ENCODE data around the gene CHRM2. TPM values are rescaled to one million over a fixed set of nuclear protein-coding genes. Genes with fewer than 3 reads are reported as not detected.

Gene CHRM2
- total RNA-seq, 1 experiment from 2014 or later = 0.17 TPM

GRCh38 chr7:136925044-136925443 lies 56.6 kb downstream of the CHRM2 start:
- POLR2A ChIA-PET (ENCODE audit: unreplicated experiment) = no interaction called here
- H3K79me2 ChIP-seq (ENCODE audit: low read depth) = no peaks in the 10 kb centered on the region
- H3K36me3 ChIP-seq (ENCODE audit: low read depth) = no peaks in the 10 kb centered on the region
- no peak overlapping the region for H3K27ac ChIP-seq
- no peak for TF ChIP-seq EZH2 (IDR thresholded peaks at IDR 0.05; ENCODE audit: low read depth)
- TF ChIP-seq, protein P1, sequence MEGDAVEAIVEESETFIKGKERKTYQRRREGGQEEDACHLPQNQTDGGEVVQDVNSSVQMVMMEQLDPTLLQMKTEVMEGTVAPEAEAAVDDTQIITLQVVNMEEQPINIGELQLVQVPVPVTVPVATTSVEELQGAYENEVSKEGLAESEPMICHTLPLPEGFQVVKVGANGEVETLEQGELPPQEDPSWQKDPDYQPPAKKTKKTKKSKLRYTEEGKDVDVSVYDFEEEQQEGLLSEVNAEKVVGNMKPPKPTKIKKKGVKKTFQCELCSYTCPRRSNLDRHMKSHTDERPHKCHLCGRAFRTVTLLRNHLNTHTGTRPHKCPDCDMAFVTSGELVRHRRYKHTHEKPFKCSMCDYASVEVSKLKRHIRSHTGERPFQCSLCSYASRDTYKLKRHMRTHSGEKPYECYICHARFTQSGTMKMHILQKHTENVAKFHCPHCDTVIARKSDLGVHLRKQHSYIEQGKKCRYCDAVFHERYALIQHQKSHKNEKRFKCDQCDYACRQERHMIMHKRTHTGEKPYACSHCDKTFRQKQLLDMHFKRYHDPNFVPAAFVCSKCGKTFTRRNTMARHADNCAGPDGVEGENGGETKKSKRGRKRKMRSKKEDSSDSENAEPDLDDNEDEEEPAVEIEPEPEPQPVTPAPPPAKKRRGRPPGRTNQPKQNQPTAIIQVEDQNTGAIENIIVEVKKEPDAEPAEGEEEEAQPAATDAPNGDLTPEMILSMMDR (conservative IDR thresholded peaks at IDR 0.05) = no peak
- no peaks in the 10 kb centered on the region for H3F3A ChIP-seq (ENCODE audit: insufficient read depth, low read depth)
- H3K4me3 ChIP-seq = no peak overlapping the region
- H3K9me2 ChIP-seq (ENCODE audit: insufficient read depth) = no peaks in the 10 kb centered on the region
- no peaks in the 10 kb centered on the region for H3K27me3 ChIP-seq (ENCODE audit: insufficient read depth, low read depth)
- CTCF ChIA-PET = no interaction called here
- BruUV-seq (replicated peaks) = no TSS peak
- no peak for DNase-seq
- no peaks in the 10 kb centered on the region for H3K9me3 ChIP-seq (ENCODE audit: insufficient read depth, low read depth)
- intact Hi-C loops (cut with micrococcal nuclease; ENCODE audit: unreplicated experiment) = no loop called here
- no peak overlapping the region for H3K4me2 ChIP-seq
- no peaks in the 10 kb centered on the region for H4K20me1 ChIP-seq (ENCODE audit: insufficient read depth)
- no peak overlapping the region for H2AFZ ChIP-seq
- no peaks in the 10 kb centered on the region for H3K4me1 ChIP-seq (replicated peaks; ENCODE audit: insufficient read depth)

DNA sequence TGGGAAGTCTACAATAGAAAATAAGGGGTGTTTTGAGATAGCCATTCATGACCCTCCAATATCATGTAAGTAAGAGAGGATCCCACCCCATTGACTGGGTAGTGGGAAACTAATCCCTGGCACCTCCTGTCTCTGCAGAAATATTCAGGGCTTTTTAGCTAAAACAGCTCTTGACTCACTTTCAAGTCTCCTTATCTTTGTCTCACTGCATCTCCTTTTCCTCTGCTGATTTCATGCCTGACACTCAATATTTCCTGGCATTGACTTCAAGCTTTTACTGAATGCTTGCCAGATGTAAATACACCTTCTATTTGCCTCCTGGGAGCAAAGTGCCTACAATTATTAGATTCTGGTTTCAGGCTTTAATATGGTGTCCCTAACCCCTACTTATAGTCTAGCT lies 57.1 kb downstream of the CHRM2 start:
- Histone ChIP-seq H3K27ac (no peak overlapping the region), H3K36me3 (ENCODE audit: low read depth) (no peaks in the 10 kb centered on the region), H3K27me3 (ENCODE audit: insufficient read depth, low read depth) (no peaks in the 10 kb centered on the region), H3K4me2 (no peak overlapping the region), H4K20me1 (ENCODE audit: insufficient read depth) (no peaks in the 10 kb centered on the region), H3K4me3 (no peak overlapping the region), H2AFZ (no peak overlapping the region), H3F3A (ENCODE audit: insufficient read depth, low read depth) (no peaks in the 10 kb centered on the region), H3K9me2 (ENCODE audit: insufficient read depth) (no peaks in the 10 kb centered on the region), H3K9me3 (ENCODE audit: insufficient read depth, low read depth) (no peaks in the 10 kb centered on the region), H3K79me2 (ENCODE audit: low read depth) (no peaks in the 10 kb centered on the region), H3K4me1 (replicated peaks; ENCODE audit: insufficient read depth) (no peaks in the 10 kb centered on the region)
- TF ChIP-seq EZH2 (IDR thresholded peaks at IDR 0.05; ENCODE audit: low read depth) = no peak
- TF ChIP-seq, protein P1 (conservative IDR thresholded peaks at IDR 0.05) = no peak
- intact Hi-C loops (cut with micrococcal nuclease; ENCODE audit: unreplicated experiment) = no loop called here
- no TSS peak for BruUV-seq (replicated peaks)
- no peak for DNase-seq
- ChIA-PET CTCF (no interaction called here), POLR2A (ENCODE audit: unreplicated experiment) (no interaction called here)

DNA sequence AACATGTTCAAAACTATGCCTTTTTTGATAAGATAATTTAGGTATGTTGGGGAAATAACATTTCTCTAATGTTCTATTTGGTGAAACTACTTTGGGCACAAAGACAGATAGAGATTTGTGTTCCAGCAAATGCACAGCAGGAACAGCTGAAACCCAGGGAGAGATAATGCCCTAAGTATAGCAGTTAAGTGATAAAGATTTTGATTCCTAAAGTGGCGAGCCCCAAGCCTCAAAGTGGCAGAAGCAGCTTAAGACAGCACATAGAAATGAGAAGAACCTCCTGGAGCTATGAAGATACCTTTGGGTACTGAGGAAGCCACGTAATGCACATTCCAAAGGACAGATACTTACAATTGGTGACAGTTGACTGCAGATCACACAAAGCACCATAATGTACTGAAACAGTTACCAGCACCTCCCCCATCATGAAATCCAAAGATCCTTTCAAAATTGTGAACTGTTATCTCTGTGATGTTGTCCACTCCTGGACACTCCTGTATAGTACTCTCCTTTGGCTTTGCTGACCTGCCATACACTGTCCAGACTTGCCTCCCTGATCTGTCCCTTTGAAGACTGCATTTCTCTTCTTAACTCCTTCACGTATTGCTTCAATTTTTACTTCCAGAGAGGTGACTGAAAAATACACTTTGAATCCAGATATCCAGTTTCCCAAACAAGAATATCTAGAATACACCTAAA lies 62.9 kb downstream of the CHRM2 start:
- intact Hi-C loops (cut with micrococcal nuclease; ENCODE audit: unreplicated experiment) = no loop called here
- DNase-seq = no peak
- no peaks in the 10 kb centered on the region for H3K36me3 ChIP-seq (ENCODE audit: low read depth)
- CTCF ChIA-PET = no interaction called here
- no peaks in the 10 kb centered on the region for H3K9me3 ChIP-seq (ENCODE audit: insufficient read depth, low read depth)
- no peaks in the 10 kb centered on the region for H4K20me1 ChIP-seq (ENCODE audit: insufficient read depth)
- H3K4me2 ChIP-seq = no peak overlapping the region
- POLR2A ChIA-PET (ENCODE audit: unreplicated experiment) = no interaction called here
- H3K9me2 ChIP-seq (ENCODE audit: insufficient read depth) = no peaks in the 10 kb centered on the region
- BruUV-seq (replicated peaks) = no TSS peak
- H3K27ac ChIP-seq = no peak overlapping the region
- no peak overlapping the region for H3K4me3 ChIP-seq
- TF ChIP-seq, protein P1 (conservative IDR thresholded peaks at IDR 0.05) = no peak
- no peak for TF ChIP-seq EZH2 (IDR thresholded peaks at IDR 0.05; ENCODE audit: low read depth)
- H3K4me1 ChIP-seq (replicated peaks; ENCODE audit: insufficient read depth) = no peaks in the 10 kb centered on the region
- H3K79me2 ChIP-seq (ENCODE audit: low read depth) = no peaks in the 10 kb centered on the region
- H3F3A ChIP-seq (ENCODE audit: insufficient read depth, low read depth) = no peaks in the 10 kb centered on the region
- no peaks in the 10 kb centered on the region for H3K27me3 ChIP-seq (ENCODE audit: insufficient read depth, low read depth)
- H2AFZ ChIP-seq = no peak overlapping the region

Data from PC-9 (cell line).